SK-N-SH (cell line): ENCODE data around the gene PRPSAP2.

ENCODE experiments used
- ELF1 ChIP-seq: IDR thresholded peaks from 2 replicates; pipeline ENCODE4 v1.4.0; 2012
- EP300 ChIP-seq, 2 experiments: IDR thresholded peaks; 2 replicates each; pipeline versions ENCODE4 v1.4.0 to v1.6.1; 2012; ENCODE audit warnings: borderline replicate concordance in 1 of 2, low read depth in 1 of 2, low read length in 1 of 2
- EZH2phosphoT487 ChIP-seq: fragments of 200-600 bp; sonication (generic); IDR thresholded peaks from 2 replicates; pipeline ENCODE4 v1.6.1; 2017; ENCODE audit warnings: low read depth, mixed run types, mild to moderate bottlenecking, antibody characterized with exemption, moderate library complexity, borderline replicate concordance
- FOXM1 ChIP-seq: IDR thresholded peaks from 2 replicates; pipeline ENCODE4 v1.4.0; 2012; ENCODE audit warnings: low read depth, mild to moderate bottlenecking
- GABPA ChIP-seq: IDR thresholded peaks from 2 replicates; pipeline ENCODE4 v1.4.0; 2012; ENCODE audit warnings: low read depth, mild to moderate bottlenecking
- NFIC ChIP-seq: IDR thresholded peaks from 2 replicates; pipeline ENCODE4 v1.4.0; 2012; ENCODE audit warnings: borderline replicate concordance
- NRF1 ChIP-seq: IDR thresholded peaks from 2 replicates; pipeline ENCODE4 v1.6.1; 2012; ENCODE audit warnings: low read depth, mild to moderate bottlenecking, low read length
- RAD21 ChIP-seq: IDR thresholded peaks from 2 replicates; pipeline ENCODE4 v1.6.1; 2012; ENCODE audit warnings: mild to moderate bottlenecking, low read length
- TAF1 ChIP-seq: IDR thresholded peaks from 2 replicates; pipeline ENCODE4 v1.6.1; 2012; ENCODE audit warnings: low read depth, mild to moderate bottlenecking, low read length, moderate library complexity, borderline replicate concordance
- TEAD4 ChIP-seq: IDR thresholded peaks from 2 replicates; pipeline ENCODE4 v1.4.0; 2012; ENCODE audit warnings: mild to moderate bottlenecking, borderline replicate concordance; ENCODE audit not compliant: insufficient read depth
- YY1 ChIP-seq: IDR thresholded peaks from 2 replicates; pipeline ENCODE4 v1.4.0; 2012; ENCODE audit warnings: low read depth, mild to moderate bottlenecking
- TF ChIP-seq, protein P1 (sequence below): fragments of 200-600 bp; sonication (generic); IDR thresholded peaks from 2 replicates; pipeline ENCODE4 v1.6.1; 2017; ENCODE audit warnings: antibody characterized with exemption, mild to moderate bottlenecking, moderate library complexity
- TF ChIP-seq, protein P2 (sequence below): IDR thresholded peaks from 2 replicates; pipeline ENCODE4 v1.4.0; 2012; ENCODE audit warnings: low read depth

DNA sequence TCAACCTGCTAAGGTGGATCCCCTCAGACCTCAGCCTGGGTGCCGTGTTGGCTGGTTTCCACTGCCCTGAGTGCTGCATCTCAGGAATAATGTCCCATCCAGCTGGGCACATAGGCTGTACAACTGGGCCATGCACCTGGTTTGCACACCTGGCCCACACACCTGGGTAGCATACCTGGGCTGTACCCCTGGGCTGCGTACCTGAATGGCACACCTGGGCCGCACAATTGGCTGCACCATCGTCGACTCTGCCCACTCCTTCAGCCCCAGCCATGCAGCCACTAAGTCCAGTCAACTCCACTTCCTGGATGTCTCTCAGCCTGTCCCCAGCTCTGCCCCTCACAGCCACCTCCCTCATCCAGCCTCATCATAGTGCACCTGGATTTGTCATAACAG lies 101.9 kb downstream of the PRPSAP2 start:
- TF ChIP-seq, protein P1, sequence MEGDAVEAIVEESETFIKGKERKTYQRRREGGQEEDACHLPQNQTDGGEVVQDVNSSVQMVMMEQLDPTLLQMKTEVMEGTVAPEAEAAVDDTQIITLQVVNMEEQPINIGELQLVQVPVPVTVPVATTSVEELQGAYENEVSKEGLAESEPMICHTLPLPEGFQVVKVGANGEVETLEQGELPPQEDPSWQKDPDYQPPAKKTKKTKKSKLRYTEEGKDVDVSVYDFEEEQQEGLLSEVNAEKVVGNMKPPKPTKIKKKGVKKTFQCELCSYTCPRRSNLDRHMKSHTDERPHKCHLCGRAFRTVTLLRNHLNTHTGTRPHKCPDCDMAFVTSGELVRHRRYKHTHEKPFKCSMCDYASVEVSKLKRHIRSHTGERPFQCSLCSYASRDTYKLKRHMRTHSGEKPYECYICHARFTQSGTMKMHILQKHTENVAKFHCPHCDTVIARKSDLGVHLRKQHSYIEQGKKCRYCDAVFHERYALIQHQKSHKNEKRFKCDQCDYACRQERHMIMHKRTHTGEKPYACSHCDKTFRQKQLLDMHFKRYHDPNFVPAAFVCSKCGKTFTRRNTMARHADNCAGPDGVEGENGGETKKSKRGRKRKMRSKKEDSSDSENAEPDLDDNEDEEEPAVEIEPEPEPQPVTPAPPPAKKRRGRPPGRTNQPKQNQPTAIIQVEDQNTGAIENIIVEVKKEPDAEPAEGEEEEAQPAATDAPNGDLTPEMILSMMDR = no peak
- TF ChIP-seq EZH2phosphoT487 (no peak), ELF1 (no peak), NRF1 (no peak), NFIC (no peak), TAF1 (no peak), GABPA (no peak), TEAD4 (no peak), YY1 (no peak), EP300 (IDR thresholded peaks at IDR 0.05; ENCODE audit: borderline replicate concordance in 1 of 2, low read depth in 1 of 2, low read length in 1 of 2) (no peak), FOXM1 (no peak), RAD21 (no peak)
- TF ChIP-seq, protein P2, sequence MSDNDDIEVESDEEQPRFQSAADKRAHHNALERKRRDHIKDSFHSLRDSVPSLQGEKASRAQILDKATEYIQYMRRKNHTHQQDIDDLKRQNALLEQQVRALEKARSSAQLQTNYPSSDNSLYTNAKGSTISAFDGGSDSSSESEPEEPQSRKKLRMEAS = no peak
